Lower lobe of right lung (tissue), 2 donors: ENCODE data around the gene TPK1. TPM values are rescaled to one million over a fixed set of nuclear protein-coding genes. Genes with fewer than 3 reads are reported as not detected.

Experiments
- ATAC-seq, 2 donors: fragments of 200-7000 bp; cut with Tn5 transposase; one replicate each; pipeline ENCODE4 v1.9.1; 2020 to 2022; ENCODE audit warnings: mild to moderate bottlenecking in 2 of 2, moderate library complexity in 2 of 2
- DNase-seq: peaks from one replicate; pipeline ENCODE4 v3.0.0-alpha.2; 2020
- H3K27ac ChIP-seq: fragments of 200-600 bp; one replicate; pipeline ENCODE4 v1.8.0; 2022
- H3K27me3 ChIP-seq: fragments of 200-600 bp; one replicate; pipeline ENCODE4 v1.8.0; 2022; ENCODE audit warnings: low read depth
- H3K36me3 ChIP-seq: fragments of 200-600 bp; one replicate; pipeline ENCODE4 v1.8.0; 2022; ENCODE audit warnings: mild to moderate bottlenecking
- H3K4me1 ChIP-seq: fragments of 200-600 bp; one replicate; pipeline ENCODE4 v1.8.0; 2022
- H3K4me3 ChIP-seq: fragments of 200-600 bp; one replicate; pipeline ENCODE4 v1.8.0; 2022; ENCODE audit warnings: mild to moderate bottlenecking
- H3K9me3 ChIP-seq: fragments of 200-600 bp; one replicate; pipeline ENCODE4 v1.8.0; 2022
- CTCF ChIP-seq: fragments of 200-600 bp; IDR thresholded peaks from one replicate; pipeline ENCODE4 v1.8.0; 2022; ENCODE audit warnings: antibody characterized with exemption, mild to moderate bottlenecking
- intact Hi-C: fragments of 100-400 bp; cut with DNase I; formaldehyde crosslinking; loops from one replicate; pipeline ENCODE4 v1.11.0; 2022
- total RNA-seq: library from RNA; stranded (reverse); fragmentation: NEBNext Ultra II Directional; extraction: Animal tissue kit (Norgen Biotek cat#: 25700); gene quantifications from one replicate; pipeline ENCODE4 v1.2.1, GENCODE V29; 2021
- donor health status: DM: no; HTN: yes; CAD: no; lungs with severe emphysema.

The TPK1 gene
- total RNA-seq, 1 donor from 2014 or later: 9.0 TPM

- intact Hi-C loops: no loop called here
- H3K4me3 ChIP-seq: no peak overlapping the region
- no peaks in the 10 kb centered on the region for H3K27me3 ChIP-seq
- no peak for TF ChIP-seq CTCF
- no peak overlapping the region for H3K27ac ChIP-seq
- DNase-seq (no peak), ATAC-seq (no peak)
- H3K4me1 ChIP-seq: no peaks in the 10 kb centered on the region
- H3K36me3 ChIP-seq: no peaks in the 10 kb centered on the region
- no peaks in the 10 kb centered on the region for H3K9me3 ChIP-seq
Observed at GRCh38 chr7:144659211-144659610, 176.6 kb downstream of the TPK1 start.

- no peaks in the 10 kb centered on the region for H3K9me3 ChIP-seq
- ATAC-seq (no peak), DNase-seq (no peak)
- intact Hi-C loops: no loop called here
- no peak for TF ChIP-seq CTCF
- no peaks in the 10 kb centered on the region for H3K27me3 ChIP-seq
- no peak overlapping the region for H3K4me3 ChIP-seq
- H3K4me1 ChIP-seq: no peaks in the 10 kb centered on the region
- no peaks in the 10 kb centered on the region for H3K36me3 ChIP-seq
- no peak overlapping the region for H3K27ac ChIP-seq
Observed at GRCh38 chr7:144656965-144657517, 178.8 kb downstream of the TPK1 start.

GRCh38 chr7:144653449-144653848 lies 182.4 kb downstream of the TPK1 start:
- ATAC-seq (no peak), DNase-seq (no peak)
- H3K36me3 ChIP-seq: no peaks in the 10 kb centered on the region
- no peak overlapping the region for H3K4me3 ChIP-seq
- no peaks in the 10 kb centered on the region for H3K27me3 ChIP-seq
- intact Hi-C loops: no loop called here
- no peak for TF ChIP-seq CTCF
- H3K4me1 ChIP-seq: no peaks in the 10 kb centered on the region
- no peaks in the 10 kb centered on the region for H3K9me3 ChIP-seq
- no peak overlapping the region for H3K27ac ChIP-seq

GRCh38 chr7:144650439-144650838 lies 185.4 kb downstream of the TPK1 start:
- Histone ChIP-seq H3K4me1 (no peaks in the 10 kb centered on the region), H3K4me3 (no peak overlapping the region), H3K27ac (no peak overlapping the region), H3K36me3 (no peaks in the 10 kb centered on the region), H3K27me3 (no peaks in the 10 kb centered on the region), H3K9me3 (no peaks in the 10 kb centered on the region)
- intact Hi-C loops: no loop called here
- no peak for ATAC-seq
- DNase-seq: no peak
- TF ChIP-seq CTCF: no peak

GRCh38 chr7:144649120-144649519 lies 186.7 kb downstream of the TPK1 start:
- intact Hi-C loops: no loop called here
- DNase-seq: no peak
- TF ChIP-seq CTCF: no peak
- Histone ChIP-seq H3K4me1 (no peaks in the 10 kb centered on the region), H3K4me3 (no peak overlapping the region), H3K9me3 (no peaks in the 10 kb centered on the region), H3K27ac (no peak overlapping the region), H3K27me3 (no peaks in the 10 kb centered on the region), H3K36me3 (no peaks in the 10 kb centered on the region)
- ATAC-seq: no peak
